Measurements from ENCODE around the gene KXD1. TPM values are rescaled to one million over a fixed set of nuclear protein-coding genes. Genes with fewer than 3 reads are reported as not detected.

The KXD1 gene
- total RNA-seq, 2 donors from 2014 or later = 108 to 115 TPM

- DNase-seq = peak; percentile 93
- 84 to 85% methylated on average over 7 to 9 of the region's 9 CpGs for WGBS, 2 experiments (ENCODE audit: insufficient coverage in 1 of 2, insufficient read length in 1 of 2)
- Mint-ChIP-seq H3K4me3 (no peak overlapping the region), H3K27me3 (ENCODE audit: insufficient read depth) (peaks cover 1% of the 10 kb centered on the region), H3K27ac (peak overlapping the region; percentile 80), H3K9me3 (no peaks in the 10 kb centered on the region), H3K4me1 (peaks cover 11% of the 10 kb centered on the region), H3K36me3 (ENCODE audit: low read depth) (no peaks in the 10 kb centered on the region)
- Histone ChIP-seq H3K4me3 (ENCODE audit: low read length) (no peak overlapping the region), H3K4me1 (ENCODE audit: control insufficient read depth, insufficient read depth, low read length) (no peaks in the 10 kb centered on the region), H3K27me3 (ENCODE audit: control insufficient read depth, insufficient read depth, low read length, poor library complexity, severe bottlenecking) (no peaks in the 10 kb centered on the region), H3K9me3 (ENCODE audit: control insufficient read depth, low read length) (no peaks in the 10 kb centered on the region), H3K9ac (ENCODE audit: extremely low read depth, low read length, poor library complexity, severe bottlenecking) (no peak overlapping the region), H3K27ac (ENCODE audit: low read depth, low read length) (no peak overlapping the region), H3K36me3 (ENCODE audit: control insufficient read depth, insufficient read depth, low read length) (no peaks in the 10 kb centered on the region)
- no peak for TF ChIP-seq CTCF (conservative IDR thresholded peaks at IDR 0.05)
Measured at GRCh38 chr19:18523841-18524240, 33.8 kb upstream of the KXD1 start.

- 89 to 95% methylated on average over 4 to 9 of the region's 9 CpGs for WGBS, 2 experiments (ENCODE audit: insufficient coverage in 1 of 2, insufficient read length in 1 of 2)
- TF ChIP-seq CTCF (conservative IDR thresholded peaks at IDR 0.05) = no peak
- DNase-seq = no peak
- Histone ChIP-seq H3K27me3 (ENCODE audit: control insufficient read depth, insufficient read depth, low read length, poor library complexity, severe bottlenecking) (no peaks in the 10 kb centered on the region), H3K9ac (ENCODE audit: extremely low read depth, low read length, poor library complexity, severe bottlenecking) (no peak overlapping the region), H3K4me3 (ENCODE audit: low read length) (no peak overlapping the region), H3K9me3 (ENCODE audit: control insufficient read depth, low read length) (no peaks in the 10 kb centered on the region), H3K4me1 (ENCODE audit: control insufficient read depth, insufficient read depth, low read length) (no peaks in the 10 kb centered on the region), H3K27ac (ENCODE audit: low read depth, low read length) (no peak overlapping the region), H3K36me3 (ENCODE audit: control insufficient read depth, insufficient read depth, low read length) (peaks cover 1% of the 10 kb centered on the region)
- peak overlapping the region; percentile 61 for H3K27ac Mint-ChIP-seq
- no peaks in the 10 kb centered on the region for H3K27me3 Mint-ChIP-seq (ENCODE audit: insufficient read depth)
- peaks cover 2% of the 10 kb centered on the region for H3K36me3 Mint-ChIP-seq (ENCODE audit: low read depth)
- H3K9me3 Mint-ChIP-seq = no peaks in the 10 kb centered on the region
- no peak overlapping the region for H3K4me3 Mint-ChIP-seq
- no peaks in the 10 kb centered on the region for H3K4me1 Mint-ChIP-seq
Measured at GRCh38 chr19:18526316-18526715, 31.4 kb upstream of the KXD1 start.

GRCh38 chr19:18529782-18530181, 27.9 kb upstream of the KXD1 start:
- H3K36me3 ChIP-seq (ENCODE audit: control insufficient read depth, insufficient read depth, low read length) = peaks cover 14% of the 10 kb centered on the region
- H3K4me1 ChIP-seq (ENCODE audit: control insufficient read depth, insufficient read depth, low read length) = no peaks in the 10 kb centered on the region
- no peak overlapping the region for H3K27ac ChIP-seq (ENCODE audit: low read depth, low read length)
- no peaks in the 10 kb centered on the region for H3K4me1 Mint-ChIP-seq
- 86 to 93% methylated on average over 6 to 7 of the region's 7 CpGs for WGBS, 2 experiments (ENCODE audit: insufficient coverage in 1 of 2, insufficient read length in 1 of 2)
- no peak overlapping the region for H3K4me3 Mint-ChIP-seq
- H3K9ac ChIP-seq (ENCODE audit: extremely low read depth, low read length, poor library complexity, severe bottlenecking) = no peak overlapping the region
- no peak overlapping the region for H3K27ac Mint-ChIP-seq
- H3K27me3 ChIP-seq (ENCODE audit: control insufficient read depth, insufficient read depth, low read length, poor library complexity, severe bottlenecking) = no peaks in the 10 kb centered on the region
- no peak overlapping the region for H3K4me3 ChIP-seq (ENCODE audit: low read length)
- H3K9me3 Mint-ChIP-seq = no peaks in the 10 kb centered on the region
- H3K9me3 ChIP-seq (ENCODE audit: control insufficient read depth, low read length) = no peaks in the 10 kb centered on the region
- no peaks in the 10 kb centered on the region for H3K27me3 Mint-ChIP-seq (ENCODE audit: insufficient read depth)
- H3K36me3 Mint-ChIP-seq (ENCODE audit: low read depth) = peaks cover 22% of the 10 kb centered on the region
- TF ChIP-seq CTCF (conservative IDR thresholded peaks at IDR 0.05) = no peak
- DNase-seq = no peak

All from endodermal cell (in vitro differentiated cells).